Measurements from ENCODE around the gene CLINT1. TPM values are rescaled to one million over a fixed set of nuclear protein-coding genes. Genes with fewer than 3 reads are reported as not detected.
A peak's percentile ranks its signal among the peaks of the same experiment; 100 is the strongest.

Gene CLINT1
- total and polyA plus RNA-seq, 2 of the 13 experiments (the other 11 are each of a cell fraction or from before 2014, with no cell fraction given) = 64.0 to 104 TPM

GRCh38 chr5:157858527-157859226, at the start of gene CLINT1 (continued):
- TF ChIP-seq RERE (CRISPR knock-in tag; IDR thresholded peaks at IDR 0.05; ENCODE audit: low read depth) (0 out of 2 replicates have a peak, but pooled peaks have one; percentile 15), BORCS8-MEF2B (CRISPR knock-in tag; IDR thresholded peaks at IDR 0.05) (peak; percentile 88), THAP11 (CRISPR knock-in tag; IDR thresholded peaks at IDR 0.05) (peak; percentile 98), GABPA (IDR thresholded peaks at IDR 0.05; ENCODE audit: low read depth, low read length) (peak; percentile 86), GABPA (CRISPR knock-in tag; IDR thresholded peaks at IDR 0.05; ENCODE audit: low read depth) (peak; percentile 94), NKX3-1 (CRISPR knock-in tag; IDR thresholded peaks at IDR 0.05) (no peak), ATF5 (CRISPR knock-in tag; IDR thresholded peaks at IDR 0.05; ENCODE audit: low read depth) (no peak), ZBTB49 (CRISPR knock-in tag; IDR thresholded peaks at IDR 0.05; ENCODE audit: borderline replicate concordance) (no peak), XBP1 (CRISPR knock-in tag; IDR thresholded peaks at IDR 0.05) (no peak), GMEB1 (CRISPR knock-in tag; IDR thresholded peaks at IDR 0.05; ENCODE audit: borderline replicate concordance) (peak; percentile 98), ZNF225 (CRISPR knock-in tag; IDR thresholded peaks at IDR 0.05) (no peak; the same call in 1 of the 2 replicates), DDIT3 (CRISPR knock-in tag; IDR thresholded peaks at IDR 0.05) (no peak), CENPX (CRISPR knock-in tag; IDR thresholded peaks at IDR 0.05) (no peak), ZFP36L1 (CRISPR knock-in tag; IDR thresholded peaks at IDR 0.05) (no peak), NR2F6 (IDR thresholded peaks at IDR 0.05) (no peak; the same call in 1 of the 2 replicates), NR2F6 (CRISPR knock-in tag; IDR thresholded peaks at IDR 0.05) (0 out of 2 replicates have a peak, but pooled peaks have one; percentile 19), SMAD9 (CRISPR knock-in tag; IDR thresholded peaks at IDR 0.05) (no peak), EZH2 (conservative IDR thresholded peaks at IDR 0.05; ENCODE audit: low read depth, low read length) (no peak), ZNF556 (CRISPR knock-in tag; IDR thresholded peaks at IDR 0.05; ENCODE audit: borderline replicate concordance) (0 out of 2 replicates have a peak, but pooled peaks have one; percentile 57)

All from HepG2 (cell line).